NCI-H1092 treated with DMSO at 0.1 percent for 48 hours (cell line): Measurements from ENCODE around the gene ADM2.

Experiments
- DNase-seq: peaks from one replicate; lab custom pipeline; 2025; lab: John Stamatoyannopoulos, UW

ADM2 gene

GRCh38 chr22:50467773-50468440, 13.4 kb upstream of the ADM2 start:
- no peak for DNase-seq

GRCh38 chr22:50468626-50469025, 12.7 kb upstream of the ADM2 start:
- DNase-seq, result no peak

GRCh38 chr22:50469377-50470305, 11.7 kb upstream of the ADM2 start:
- DNase-seq, result no peak

- DNase-seq, result no peak
Observed at GRCh38 chr22:50470491-50470890, 10.9 kb upstream of the ADM2 start.

GRCh38 chr22:50471197-50471847, 10.0 kb upstream of the ADM2 start:
- DNase-seq, result no peak

- no peak for DNase-seq
Observed at GRCh38 chr22:50471962-50472361, 9.4 kb upstream of the ADM2 start.

- no peak for DNase-seq
Observed at GRCh38 chr22:50473088-50473487, 8.3 kb upstream of the ADM2 start.

- DNase-seq, result no peak
Observed at GRCh38 chr22:50473855-50474671, 7.3 kb upstream of the ADM2 start.

GRCh38 chr22:50474710-50475651, 6.4 kb upstream of the ADM2 start, which contains the start of gene SBF1:
Gene SBF1, minus strand, starts transcription at chr22:50475035. Its CDS starts 195 bp downstream, at chr22:50474840.
- DNase-seq, result peak; percentile 56

GRCh38 chr22:50475652-50476002, 5.7 kb upstream of the ADM2 start:
- no peak for DNase-seq

- DNase-seq, result no peak
Observed at GRCh38 chr22:50476868-50477267, 4.5 kb upstream of the ADM2 start.

GRCh38 chr22:50477923-50478322, 3.4 kb upstream of the ADM2 start:
- DNase-seq, result no peak

GRCh38 chr22:50479721-50480120, 1.6 kb upstream of the ADM2 start:
- no peak for DNase-seq

GRCh38 chr22:50481045-50481439, 301 bp upstream of the ADM2 start:
- no peak for DNase-seq

- DNase-seq, result no peak
Observed at GRCh38 chr22:50482107-50483074, 1.0 kb downstream of the ADM2 start.

- no peak for DNase-seq
Observed at GRCh38 chr22:50483106-50483505, 1.8 kb downstream of the ADM2 start.

- no peak for DNase-seq
Observed at GRCh38 chr22:50483556-50483955, 2.2 kb downstream of the ADM2 start.

- no peak for DNase-seq
Observed at GRCh38 chr22:50483977-50484853, 2.9 kb downstream of the ADM2 start.
